OCI-LY3 (cell line): ENCODE measurements around the gene B4GALT3.

ENCODE experiments used
- EZH2phosphoT487 ChIP-seq: fragments of 200-600 bp; shearing (Covaris generic); IDR thresholded peaks from 2 replicates; pipeline ENCODE4 v1.6.1; 2018; ENCODE audit warnings: antibody characterized with exemption, mixed run types, low read depth
- TF ChIP-seq, protein P1 (sequence below): fragments of 200-600, 300-600 bp; sonication (generic); IDR thresholded peaks from 2 replicates; pipeline ENCODE4 v1.5.1; 2014; ENCODE audit warnings: antibody characterized with exemption, low read length, low read depth

DNA sequence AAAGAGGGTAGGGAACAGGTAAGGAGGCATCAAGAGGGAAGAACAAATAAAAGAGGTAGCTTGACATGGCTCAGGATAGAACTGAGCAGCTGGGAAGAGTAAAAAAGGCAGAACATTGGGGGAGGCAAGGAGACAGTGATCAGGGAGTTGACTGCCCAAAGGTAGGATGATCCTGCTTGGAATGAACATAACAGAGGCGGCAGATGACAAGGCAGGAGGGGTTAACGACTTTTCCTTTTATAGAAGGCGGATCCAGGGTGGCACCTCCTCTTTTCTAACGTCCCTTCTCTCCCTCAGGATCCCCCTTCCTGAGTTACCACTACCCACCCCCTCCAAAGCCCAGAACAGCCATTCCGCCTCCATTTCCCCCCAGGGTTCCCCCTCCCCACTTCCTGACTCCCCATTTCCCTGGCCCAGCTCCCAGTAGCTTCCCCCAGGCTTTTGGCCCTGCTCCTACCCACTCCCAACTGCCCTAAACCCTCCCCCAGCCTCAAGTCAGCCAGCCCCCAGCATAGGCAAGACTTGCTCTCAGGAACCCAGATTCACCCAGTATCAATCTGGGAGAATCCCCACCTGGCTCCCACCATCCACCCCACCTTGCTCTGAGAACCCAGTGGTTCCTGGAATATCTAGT, 22.3 kb upstream of the B4GALT3 start:
- TF ChIP-seq, protein P1, sequence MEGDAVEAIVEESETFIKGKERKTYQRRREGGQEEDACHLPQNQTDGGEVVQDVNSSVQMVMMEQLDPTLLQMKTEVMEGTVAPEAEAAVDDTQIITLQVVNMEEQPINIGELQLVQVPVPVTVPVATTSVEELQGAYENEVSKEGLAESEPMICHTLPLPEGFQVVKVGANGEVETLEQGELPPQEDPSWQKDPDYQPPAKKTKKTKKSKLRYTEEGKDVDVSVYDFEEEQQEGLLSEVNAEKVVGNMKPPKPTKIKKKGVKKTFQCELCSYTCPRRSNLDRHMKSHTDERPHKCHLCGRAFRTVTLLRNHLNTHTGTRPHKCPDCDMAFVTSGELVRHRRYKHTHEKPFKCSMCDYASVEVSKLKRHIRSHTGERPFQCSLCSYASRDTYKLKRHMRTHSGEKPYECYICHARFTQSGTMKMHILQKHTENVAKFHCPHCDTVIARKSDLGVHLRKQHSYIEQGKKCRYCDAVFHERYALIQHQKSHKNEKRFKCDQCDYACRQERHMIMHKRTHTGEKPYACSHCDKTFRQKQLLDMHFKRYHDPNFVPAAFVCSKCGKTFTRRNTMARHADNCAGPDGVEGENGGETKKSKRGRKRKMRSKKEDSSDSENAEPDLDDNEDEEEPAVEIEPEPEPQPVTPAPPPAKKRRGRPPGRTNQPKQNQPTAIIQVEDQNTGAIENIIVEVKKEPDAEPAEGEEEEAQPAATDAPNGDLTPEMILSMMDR, result no peak
- no peak for TF ChIP-seq EZH2phosphoT487
